RWPE2 (cell line): ENCODE measurements around the gene STK10.

ENCODE experiments used
- ATAC-seq: fragments of 200-7000 bp; cut with Tn5 transposase; 3 replicates; pipeline ENCODE4 v1.9.1; 2021; ENCODE audit warnings: low read depth
- DNase-seq: peaks from one replicate; pipeline ENCODE4 v3.0.0-alpha.2; 2020; ENCODE audit warnings: low spot score
- H3K27ac ChIP-seq: fragments of 450-650 bp; 2 replicates; pipeline ENCODE4 v1.5.1; 2017; ENCODE audit warnings: mild to moderate bottlenecking; ENCODE audit not compliant: poor library complexity, severe bottlenecking
- H3K27me3 ChIP-seq: fragments of 250-450 bp; sonication (Bioruptor Pico); 2 replicates; pipeline ENCODE4 v1.5.1; 2021; ENCODE audit warnings: mild to moderate bottlenecking, moderate library complexity; ENCODE audit not compliant: insufficient read depth, poor library complexity, severe bottlenecking
- H3K36me3 ChIP-seq: fragments of 250-450 bp; sonication (Bioruptor Pico); 2 replicates; pipeline ENCODE4 v1.5.1; 2020; ENCODE audit warnings: low read depth, mild to moderate bottlenecking, moderate library complexity
- H3K4me1 ChIP-seq: fragments of 250-450 bp; sonication (Bioruptor Pico); 2 replicates; pipeline ENCODE4 v1.5.1; 2021; ENCODE audit warnings: mild to moderate bottlenecking, moderate library complexity; ENCODE audit not compliant: insufficient read depth, poor library complexity, severe bottlenecking
- H3K4me3 ChIP-seq: fragments of 250-450 bp; sonication (Bioruptor Pico); 2 replicates; pipeline ENCODE4 v1.5.1; 2021; ENCODE audit warnings: mild to moderate bottlenecking, moderate library complexity; ENCODE audit not compliant: severe bottlenecking
- H3K9me3 ChIP-seq: fragments of 250-450 bp; sonication (Bioruptor Pico); 2 replicates; pipeline ENCODE4 v1.5.1; 2021; ENCODE audit warnings: mild to moderate bottlenecking, moderate library complexity; ENCODE audit not compliant: severe bottlenecking
- CTCF ChIP-seq: fragments of 450-650 bp; IDR thresholded peaks from one replicate; pipeline ENCODE4 v1.5.1; 2017; ENCODE audit warnings: mild to moderate bottlenecking, moderate library complexity; ENCODE audit not compliant: poor library complexity, severe bottlenecking

Gene STK10

GRCh38 chr5:172141949-172142319, 46.1 kb downstream of the STK10 start:
- H3K4me3 ChIP-seq, result no peak overlapping the region
- H3K27ac ChIP-seq, result no peak overlapping the region
- H3K27me3 ChIP-seq, result no peaks in the 10 kb centered on the region
- no peak for TF ChIP-seq CTCF
- no peaks in the 10 kb centered on the region for H3K36me3 ChIP-seq
- H3K4me1 ChIP-seq, result no peaks in the 10 kb centered on the region
- ATAC-seq (no peak), DNase-seq (no peak)
- H3K9me3 ChIP-seq, result no peaks in the 10 kb centered on the region

GRCh38 chr5:172140866-172141265, 47.2 kb downstream of the STK10 start:
- no peaks in the 10 kb centered on the region for H3K27me3 ChIP-seq
- no peak overlapping the region for H3K27ac ChIP-seq
- peak; percentile 2 for DNase-seq
- H3K9me3 ChIP-seq, result no peaks in the 10 kb centered on the region
- H3K4me1 ChIP-seq, result no peaks in the 10 kb centered on the region
- H3K4me3 ChIP-seq, result no peak overlapping the region
- TF ChIP-seq CTCF, result no peak
- ATAC-seq, result no peak
- no peaks in the 10 kb centered on the region for H3K36me3 ChIP-seq

- Histone ChIP-seq H3K4me1 (no peaks in the 10 kb centered on the region), H3K9me3 (no peaks in the 10 kb centered on the region), H3K27me3 (no peaks in the 10 kb centered on the region), H3K36me3 (no peaks in the 10 kb centered on the region), H3K4me3 (no peak overlapping the region), H3K27ac (no peak overlapping the region)
- no peak for ATAC-seq
- no peak for TF ChIP-seq CTCF
- peak; percentile 22 for DNase-seq
Observed at GRCh38 chr5:172140120-172140519, 47.9 kb downstream of the STK10 start.

GRCh38 chr5:172137046-172137445, 51.0 kb downstream of the STK10 start:
- no peak for DNase-seq
- Histone ChIP-seq H3K4me3 (no peak overlapping the region), H3K9me3 (no peaks in the 10 kb centered on the region), H3K36me3 (no peaks in the 10 kb centered on the region), H3K27ac (no peak overlapping the region), H3K4me1 (no peaks in the 10 kb centered on the region), H3K27me3 (no peaks in the 10 kb centered on the region)
- ATAC-seq, result no peak
- TF ChIP-seq CTCF, result no peak

GRCh38 chr5:172133359-172134029, 54.5 kb downstream of the STK10 start:
- Histone ChIP-seq H3K36me3 (no peaks in the 10 kb centered on the region), H3K4me3 (no peak overlapping the region), H3K27ac (no peak overlapping the region), H3K4me1 (no peaks in the 10 kb centered on the region), H3K27me3 (no peaks in the 10 kb centered on the region), H3K9me3 (no peaks in the 10 kb centered on the region)
- DNase-seq, result no peak
- no peak for TF ChIP-seq CTCF
- peak; percentile 98 for ATAC-seq
